Glutamatergic neuron (in vitro differentiated cells): ENCODE data around the gene MARCHF10. TPM values are rescaled to one million over a fixed set of nuclear protein-coding genes. Genes with fewer than 3 reads are reported as not detected.

Source experiments
- DNase-seq: peaks from one replicate; pipeline ENCODE4 v3.0.0; 2022
- H3K27ac Mint-ChIP-seq: one replicate; pipeline ENCODE4 v1.8.0; 2020; ENCODE audit warnings: mild to moderate bottlenecking, mixed read lengths, inconsistent platforms; ENCODE audit not compliant: unreplicated experiment
- H3K27me3 Mint-ChIP-seq: one replicate; pipeline ENCODE4 v1.8.0; 2020; ENCODE audit warnings: mild to moderate bottlenecking, moderate library complexity, mixed read lengths, inconsistent platforms; ENCODE audit not compliant: unreplicated experiment
- H3K36me3 Mint-ChIP-seq: one replicate; pipeline ENCODE4 v1.8.0; 2020; ENCODE audit warnings: mild to moderate bottlenecking, mixed read lengths, inconsistent platforms; ENCODE audit not compliant: unreplicated experiment
- H3K4me1 Mint-ChIP-seq: one replicate; pipeline ENCODE4 v1.8.0; 2020; ENCODE audit warnings: mild to moderate bottlenecking, low read depth, mixed read lengths, inconsistent platforms; ENCODE audit not compliant: unreplicated experiment
- H3K4me3 Mint-ChIP-seq: one replicate; pipeline ENCODE4 v1.8.0; 2020; ENCODE audit warnings: mild to moderate bottlenecking, mixed read lengths, inconsistent platforms; ENCODE audit not compliant: unreplicated experiment
- H3K9me3 Mint-ChIP-seq: one replicate; pipeline ENCODE4 v1.8.0; 2020; ENCODE audit warnings: mild to moderate bottlenecking, moderate library complexity, mixed read lengths, inconsistent platforms; ENCODE audit not compliant: unreplicated experiment
- CTCF ChIP-seq: fragments of 200-600 bp; sonication (generic); IDR thresholded peaks from one replicate; pipeline ENCODE4 v1.5.0; 2021; ENCODE audit not compliant: partially characterized antibody, unreplicated experiment
- total RNA-seq: library from RNA; stranded (reverse); fragmentation: NEBNext Ultra II Directional; extraction: Animal tissue kit (Norgen Biotek cat#: 25700); gene quantifications from one replicate; pipeline ENCODE4 v1.2.1, GENCODE V29; 2021; ENCODE audit not compliant: unreplicated experiment

The MARCHF10 gene
- total RNA-seq, 1 donor from 2014 or later: not detected

- Mint-ChIP-seq H3K36me3 (no peaks in the 10 kb centered on the region), H3K4me3 (no peak overlapping the region), H3K27ac (no peak overlapping the region)
Observed at GRCh38 chr17:62670202-62670821, 137.8 kb downstream of the MARCHF10 start.

DNA sequence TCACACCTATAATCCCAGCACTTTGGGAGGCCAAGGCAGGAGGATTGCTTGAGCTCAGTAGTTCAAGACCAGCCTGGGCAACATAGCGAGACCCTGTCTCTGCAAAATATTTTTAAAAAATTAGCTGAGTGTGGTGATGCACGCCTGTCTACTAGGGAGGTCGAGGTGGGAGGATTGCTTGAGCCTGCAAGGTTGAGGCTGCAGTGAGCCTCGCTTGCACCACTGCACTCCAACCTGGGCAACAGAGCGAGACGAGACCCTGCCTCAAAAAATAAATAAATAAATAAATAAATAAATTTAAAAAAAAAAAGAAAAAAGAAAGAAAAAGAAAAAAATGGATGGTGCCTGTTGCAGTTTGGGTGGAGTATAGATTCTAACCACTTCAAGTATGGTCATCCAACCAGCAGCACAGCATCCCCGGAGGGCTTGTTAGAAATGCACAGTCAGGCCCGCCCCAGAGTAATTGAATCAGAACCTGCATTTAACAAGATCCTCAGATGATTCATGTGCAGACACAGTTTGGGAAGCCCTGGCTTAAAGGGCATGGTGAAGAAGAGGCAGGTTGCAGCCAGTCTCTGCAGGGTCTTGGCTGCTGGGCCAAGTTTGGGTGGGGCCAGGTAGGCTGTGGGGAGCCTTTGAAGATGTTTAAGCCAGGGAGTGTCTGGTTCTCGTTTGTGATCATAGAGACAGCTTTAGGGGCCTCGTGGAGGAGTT lies 139.9 kb downstream of the MARCHF10 start:
- H3K4me3 Mint-ChIP-seq: no peak overlapping the region
- no peak for TF ChIP-seq CTCF
- peaks cover 2% of the 10 kb centered on the region for H3K9me3 Mint-ChIP-seq
- H3K4me1 Mint-ChIP-seq: peaks cover 11% of the 10 kb centered on the region
- H3K27me3 Mint-ChIP-seq: peaks cover 4% of the 10 kb centered on the region
- peak overlapping the region; percentile 34 for H3K27ac Mint-ChIP-seq
- no peaks in the 10 kb centered on the region for H3K36me3 Mint-ChIP-seq
- no peak for DNase-seq

More at GRCh38 chr17:62670202-62670821, 137.8 kb downstream of the MARCHF10 start:
- Mint-ChIP-seq H3K27me3 (peaks cover 4% of the 10 kb centered on the region), H3K9me3 (peaks cover 2% of the 10 kb centered on the region), H3K4me1 (peaks cover 11% of the 10 kb centered on the region)
- TF ChIP-seq CTCF: no peak
- no peak for DNase-seq

DNA sequence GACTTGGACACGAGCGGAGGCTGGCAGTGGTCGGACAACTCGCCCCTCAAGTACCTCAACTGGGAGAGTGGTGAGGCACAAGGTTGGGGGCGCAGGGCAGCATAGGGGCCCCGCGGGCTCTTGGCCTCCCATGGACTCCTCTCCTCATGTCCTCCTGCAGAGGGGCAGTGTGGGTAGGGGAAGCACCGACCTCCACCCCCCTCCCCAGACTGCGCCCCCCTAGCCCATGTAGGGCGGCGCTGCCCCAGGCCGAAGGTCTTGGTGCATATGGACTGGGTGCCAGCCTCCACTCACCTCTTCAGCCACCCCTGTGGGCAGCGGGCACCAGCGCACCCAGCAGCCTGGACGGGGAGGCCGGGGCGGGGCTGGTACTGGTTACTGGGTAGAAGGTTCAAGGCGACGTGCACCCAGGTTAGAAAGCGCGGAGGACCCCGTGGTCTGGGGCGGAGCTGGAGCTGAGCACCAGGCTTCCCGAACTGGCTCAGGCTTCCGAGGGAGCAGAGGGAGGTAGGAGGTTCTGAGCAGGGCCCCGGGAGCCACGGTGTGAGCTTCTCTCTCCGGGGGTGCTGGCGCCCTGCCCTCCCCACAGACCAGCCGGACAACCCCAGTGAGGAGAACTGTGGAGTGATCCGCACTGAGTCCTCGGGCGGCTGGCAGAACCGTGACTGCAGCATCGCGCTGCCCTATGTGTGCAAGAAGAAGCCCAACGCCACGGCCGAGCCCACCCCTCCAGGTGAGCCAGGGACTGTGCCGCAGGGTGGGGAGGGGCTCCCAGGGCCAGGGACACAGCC lies 141.1 kb downstream of the MARCHF10 start:
- DNase-seq: no peak
- TF ChIP-seq CTCF: no peak
- H3K4me3 Mint-ChIP-seq: no peak overlapping the region
- H3K27ac Mint-ChIP-seq: no peak overlapping the region
- H3K9me3 Mint-ChIP-seq: peaks cover 2% of the 10 kb centered on the region
- peaks cover 11% of the 10 kb centered on the region for H3K4me1 Mint-ChIP-seq
- H3K36me3 Mint-ChIP-seq: no peaks in the 10 kb centered on the region
- peaks cover 4% of the 10 kb centered on the region for H3K27me3 Mint-ChIP-seq

- Mint-ChIP-seq H3K4me3 (no peak overlapping the region), H3K9me3 (peaks cover 4% of the 10 kb centered on the region), H3K27me3 (peaks cover 4% of the 10 kb centered on the region), H3K27ac (peak overlapping the region; percentile 85), H3K36me3 (peaks cover 4% of the 10 kb centered on the region), H3K4me1 (peaks cover 11% of the 10 kb centered on the region)
- peak; percentile 53 for DNase-seq
- no peak for TF ChIP-seq CTCF
Observed at GRCh38 chr17:62666061-62666800, 141.9 kb downstream of the MARCHF10 start.
